PC-9 (cell line): ENCODE data around the gene RPS28. TPM values are rescaled to one million over a fixed set of nuclear protein-coding genes. Genes with fewer than 3 reads are reported as not detected.

Source experiments
- BruUV-seq: library from RNA; stranded (reverse); fragments of 400-500 nt; replicated peaks from 2 replicates; lab custom pipeline; 2021; lab: Mats Ljungman, UMichigan
- CTCF ChIA-PET: fragments of 300-600 bp; sonication (Branson Sonifier 250); formaldehyde crosslinking; loops from one replicate; lab custom pipeline; 2022; ENCODE audit warnings: antibody characterized with exemption; lab: Charles Lee
- POLR2A ChIA-PET: fragments of 300-600 bp; sonication (Branson Sonifier 250); formaldehyde crosslinking; loops from one replicate; lab custom pipeline; 2022; ENCODE audit warnings: antibody characterized with exemption; ENCODE audit not compliant: unreplicated experiment; lab: Charles Lee
- DNase-seq, 2 experiments: peaks; one replicate each; pipeline versions ENCODE4 v3.0.0 to v3.0.0-alpha.2; 2015 to 2022; ENCODE audit warnings: mixed read lengths in 1 of 2
- H2AFZ ChIP-seq: fragments of 200-600 bp; sonication (generic); 2 replicates; pipeline ENCODE4 v1.8.1; 2017; ENCODE audit warnings: antibody characterized with exemption
- H3F3A ChIP-seq: fragments of 200-600 bp; sonication (generic); 2 replicates; pipeline ENCODE4 v1.8.1; 2017; ENCODE audit warnings: antibody characterized with exemption, mild to moderate bottlenecking, low read depth; ENCODE audit not compliant: insufficient read depth
- H3K27ac ChIP-seq: fragments of 200-600 bp; sonication (generic); 2 replicates; pipeline ENCODE4 v1.6.1; 2016; ENCODE audit warnings: mixed run types
- H3K27me3 ChIP-seq: fragments of 200-600 bp; sonication (generic); 2 replicates; pipeline ENCODE4 v1.6.1; 2016; ENCODE audit warnings: low read depth, mixed run types; ENCODE audit not compliant: insufficient read depth
- H3K36me3 ChIP-seq: fragments of 200-600 bp; sonication (generic); 2 replicates; pipeline ENCODE4 v1.6.1; 2016; ENCODE audit warnings: low read depth, mixed run types
- H3K4me1 ChIP-seq: fragments of 200-600 bp; sonication (generic); replicated peaks from 2 replicates; pipeline ENCODE4 v1.6.1; 2016; ENCODE audit warnings: mixed run types; ENCODE audit not compliant: insufficient read depth
- H3K4me2 ChIP-seq: fragments of 200-600 bp; sonication (generic); 2 replicates; pipeline ENCODE4 v1.6.1; 2017; ENCODE audit warnings: mixed run types
- H3K4me3 ChIP-seq: fragments of 200-600 bp; sonication (generic); 2 replicates; pipeline ENCODE4 v1.6.1; 2016; ENCODE audit warnings: mixed run types
- H3K79me2 ChIP-seq: fragments of 200-600 bp; sonication (generic); 2 replicates; pipeline ENCODE4 v1.6.1; 2017; ENCODE audit warnings: low read depth, mixed run types
- H3K9me2 ChIP-seq: fragments of 200-600 bp; sonication (generic); 2 replicates; pipeline ENCODE4 v1.8.1; 2017; ENCODE audit warnings: mild to moderate bottlenecking; ENCODE audit not compliant: insufficient read depth
- H3K9me3 ChIP-seq: fragments of 200-600 bp; sonication (generic); 2 replicates; pipeline ENCODE4 v1.8.1; 2016; ENCODE audit warnings: low read depth; ENCODE audit not compliant: insufficient read depth
- H4K20me1 ChIP-seq: fragments of 200-600 bp; sonication (generic); 2 replicates; pipeline ENCODE4 v1.8.1; 2017; ENCODE audit not compliant: insufficient read depth
- EZH2 ChIP-seq: fragments of 200-600 bp; sonication (generic); IDR thresholded peaks from 2 replicates; pipeline ENCODE4 v1.8.0; 2017; ENCODE audit warnings: antibody characterized with exemption, low read depth
- intact Hi-C: fragments of 100-400 bp; cut with micrococcal nuclease; formaldehyde crosslinking; loops from one replicate; pipeline ENCODE4 v1.10.0; 2022; ENCODE audit not compliant: unreplicated experiment
- total RNA-seq: library from RNA; stranded (reverse); gene quantifications from 2 replicates; pipeline ENCODE4 v1.2.3, GENCODE V29; 2021
- TF ChIP-seq, protein P1 (sequence below): fragments of 200-600 bp; sonication (generic); conservative IDR thresholded peaks from 2 replicates; pipeline ENCODE4 v1.6.1; 2017; ENCODE audit warnings: mixed run types, antibody characterized with exemption, mild to moderate bottlenecking, moderate library complexity

RPS28 gene
- total RNA-seq, 1 experiment from 2014 or later, result 1,283 TPM

DNA sequence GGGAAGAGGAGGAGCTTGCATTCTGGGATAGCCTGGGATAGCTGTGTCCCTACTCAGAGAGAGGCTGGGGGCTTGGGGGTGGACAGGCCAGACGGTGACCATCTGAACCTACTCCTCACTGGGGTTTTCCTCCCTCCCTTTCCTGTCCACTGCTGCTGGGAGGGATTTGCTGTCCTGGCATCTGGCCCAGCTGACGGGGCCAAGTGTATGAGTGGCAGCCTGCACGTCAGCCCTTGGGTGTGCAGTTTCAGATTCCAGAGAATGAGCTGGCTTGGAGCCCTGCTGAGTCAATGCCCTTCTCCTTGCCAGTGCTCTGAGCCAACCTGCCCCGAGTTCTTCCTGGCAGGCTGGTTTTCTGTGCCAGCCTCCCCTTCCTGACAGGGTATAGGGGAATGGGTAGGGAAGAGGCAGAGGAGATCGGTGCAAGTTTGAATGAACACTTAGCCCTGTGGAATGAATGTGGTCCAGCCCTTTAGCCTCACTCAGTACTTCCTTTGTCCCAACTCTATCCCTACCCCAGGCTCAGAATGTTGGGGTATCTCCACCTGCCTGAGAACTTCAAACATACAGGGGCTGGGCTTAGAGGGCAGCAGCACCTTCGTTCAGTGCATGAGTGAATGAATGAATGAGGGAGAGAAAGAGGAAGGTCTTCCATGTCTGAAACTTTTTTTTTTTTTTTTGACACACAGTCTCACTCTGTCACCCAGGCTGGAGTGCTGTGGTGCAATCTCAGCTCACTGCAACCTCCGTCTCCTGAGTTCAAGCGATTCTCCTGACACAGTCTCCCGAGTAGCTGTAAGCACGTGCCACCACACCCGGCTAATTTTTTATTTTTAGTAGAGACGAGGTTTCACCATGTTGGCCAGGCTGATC, 40.9 kb downstream of the RPS28 start:
- intact Hi-C loops, result loop anchor here (2.0 to 10.0 kb wide), 2 partner anchors 29 to 93 kb away; partner anchors contain the start of gene RAB11B
- Histone ChIP-seq H3K4me1 (peaks cover 53% of the 10 kb centered on the region), H3K27ac (peak overlapping the region; percentile 75), H3F3A (peaks cover 35% of the 10 kb centered on the region), H3K27me3 (no peaks in the 10 kb centered on the region), H3K36me3 (no peaks in the 10 kb centered on the region), H3K9me2 (no peaks in the 10 kb centered on the region), H3K9me3 (no peaks in the 10 kb centered on the region), H3K4me2 (peak overlapping the region; percentile 62), H2AFZ (no peak overlapping the region), H4K20me1 (no peaks in the 10 kb centered on the region), H3K79me2 (no peaks in the 10 kb centered on the region), H3K4me3 (no peak overlapping the region)
- TF ChIP-seq, protein P1, sequence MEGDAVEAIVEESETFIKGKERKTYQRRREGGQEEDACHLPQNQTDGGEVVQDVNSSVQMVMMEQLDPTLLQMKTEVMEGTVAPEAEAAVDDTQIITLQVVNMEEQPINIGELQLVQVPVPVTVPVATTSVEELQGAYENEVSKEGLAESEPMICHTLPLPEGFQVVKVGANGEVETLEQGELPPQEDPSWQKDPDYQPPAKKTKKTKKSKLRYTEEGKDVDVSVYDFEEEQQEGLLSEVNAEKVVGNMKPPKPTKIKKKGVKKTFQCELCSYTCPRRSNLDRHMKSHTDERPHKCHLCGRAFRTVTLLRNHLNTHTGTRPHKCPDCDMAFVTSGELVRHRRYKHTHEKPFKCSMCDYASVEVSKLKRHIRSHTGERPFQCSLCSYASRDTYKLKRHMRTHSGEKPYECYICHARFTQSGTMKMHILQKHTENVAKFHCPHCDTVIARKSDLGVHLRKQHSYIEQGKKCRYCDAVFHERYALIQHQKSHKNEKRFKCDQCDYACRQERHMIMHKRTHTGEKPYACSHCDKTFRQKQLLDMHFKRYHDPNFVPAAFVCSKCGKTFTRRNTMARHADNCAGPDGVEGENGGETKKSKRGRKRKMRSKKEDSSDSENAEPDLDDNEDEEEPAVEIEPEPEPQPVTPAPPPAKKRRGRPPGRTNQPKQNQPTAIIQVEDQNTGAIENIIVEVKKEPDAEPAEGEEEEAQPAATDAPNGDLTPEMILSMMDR, result no peak
- no peak for TF ChIP-seq EZH2
- DNase-seq, result peak; percentile 93 to 98
- BruUV-seq, result no TSS peak
- CTCF ChIA-PET, result interaction anchor here (0.6 to 1.0 kb wide), 2 partner anchors 51 to 144 kb away, joined by 4 read pairs; partner anchors contain the start of gene MARCHF2
- POLR2A ChIA-PET, result interaction anchor here (1.1 kb wide), 1 partner anchor 29 kb away, joined by 4 read pairs; no protein-coding TSS in a partner anchor

DNA sequence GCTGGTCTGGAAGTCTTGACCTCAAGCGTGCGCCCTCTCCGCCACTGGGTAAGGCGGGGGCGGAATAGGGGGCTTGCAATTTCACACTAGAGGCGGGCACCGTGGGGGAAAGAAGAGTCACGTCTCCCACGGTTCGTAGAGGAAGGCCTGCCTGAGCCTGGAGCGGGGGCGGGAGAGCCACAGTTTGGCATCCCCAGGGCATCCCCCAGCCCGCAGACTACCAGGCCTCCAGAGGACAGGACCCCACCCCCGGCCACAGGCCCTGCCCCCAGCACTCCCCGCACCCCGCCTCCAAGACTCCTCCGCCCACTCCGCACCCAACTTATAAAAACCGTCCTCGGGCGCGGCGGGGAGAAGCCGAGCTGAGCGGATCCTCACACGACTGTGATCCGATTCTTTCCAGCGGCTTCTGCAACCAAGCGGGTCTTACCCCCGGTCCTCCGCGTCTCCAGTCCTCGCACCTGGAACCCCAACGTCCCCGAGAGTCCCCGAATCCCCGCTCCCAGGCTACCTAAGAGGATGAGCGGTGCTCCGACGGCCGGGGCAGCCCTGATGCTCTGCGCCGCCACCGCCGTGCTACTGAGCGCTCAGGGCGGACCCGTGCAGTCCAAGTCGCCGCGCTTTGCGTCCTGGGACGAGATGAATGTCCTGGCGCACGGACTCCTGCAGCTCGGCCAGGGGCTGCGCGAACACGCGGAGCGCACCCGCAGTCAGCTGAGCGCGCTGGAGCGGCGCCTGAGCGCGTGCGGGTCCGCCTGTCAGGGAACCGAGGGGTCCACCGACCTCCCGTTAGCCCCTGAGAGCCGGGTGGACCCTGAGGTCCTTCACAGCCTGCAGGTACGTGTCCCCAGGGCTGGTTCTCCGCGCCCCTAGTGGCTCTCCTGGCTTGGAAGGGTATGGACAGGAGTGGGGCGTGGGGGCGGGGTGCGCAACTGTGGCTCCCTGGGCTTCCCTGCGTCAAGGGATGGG, 42.8 kb downstream of the RPS28 start, which contains the start of gene ANGPTL4:
Gene ANGPTL4 (plus strand): TSS at position 353 of the 969 bp plus-strand sequence. CDS start 167 bp downstream, at position 520.
- peak within 1 kb of the TSS; percentile 8; the same call in 1 of the 2 replicates for H3K4me2 ChIP-seq
- no peaks in the 10 kb centered on the region for H3K9me3 ChIP-seq
- ChIA-PET CTCF (interaction anchor here (0.7 kb wide), 1 partner anchor 1826 kb away, joined by 7 read pairs; no protein-coding TSS in a partner anchor), POLR2A (no interaction called here)
- peaks cover 57% of the 10 kb centered on the region for H3K4me1 ChIP-seq
- BruUV-seq, result TSS peak; percentile 24
- H3K36me3 ChIP-seq, result no peaks in the 10 kb centered on the region
- peaks cover 37% of the 10 kb centered on the region for H3F3A ChIP-seq
- no peak within 1 kb of the TSS for H2AFZ ChIP-seq
- intact Hi-C loops, result loop anchor here (2.0 to 10.0 kb wide), 2 partner anchors 27 to 91 kb away; partner anchors contain the start of gene RAB11B
- peak within 1 kb of the TSS; percentile 75 for H3K27ac ChIP-seq
- H4K20me1 ChIP-seq, result no peaks in the 10 kb centered on the region
- peak in 1 of 2 experiments; percentile 33 for DNase-seq
- H3K27me3 ChIP-seq, result no peaks in the 10 kb centered on the region
- H3K9me2 ChIP-seq, result no peaks in the 10 kb centered on the region
- TF ChIP-seq, protein P1, result no peak
- no peak for TF ChIP-seq EZH2
- no peaks in the 10 kb centered on the region for H3K79me2 ChIP-seq
- H3K4me3 ChIP-seq, result no peak within 1 kb of the TSS
